H9 (cell line): ENCODE data around the gene ALKBH4. TPM values are rescaled to one million over a fixed set of nuclear protein-coding genes. Genes with fewer than 3 reads are reported as not detected.
A peak's percentile ranks its signal among the peaks of the same experiment; 100 is the strongest.

ENCODE experiments used
- DNase-seq: peaks from one replicate; pipeline ENCODE4 v3.0.0-alpha.2; 2017
- H2AFZ ChIP-seq: one replicate; pipeline ENCODE4 v1.6.1; 2013; ENCODE audit warnings: mild to moderate bottlenecking, low read length, control low read depth, moderate library complexity
- H2AK5ac ChIP-seq: 2 replicates; pipeline ENCODE4 v1.6.1; 2013; ENCODE audit warnings: low read length, control low read depth, mixed read lengths; ENCODE audit not compliant: insufficient read length
- H2BK120ac ChIP-seq: one replicate; pipeline ENCODE4 v1.6.1; 2013; ENCODE audit warnings: low read depth, mild to moderate bottlenecking, low read length, control low read depth, inconsistent platforms; ENCODE audit not compliant: poor library complexity, severe bottlenecking
- H2BK12ac ChIP-seq: 2 replicates; pipeline ENCODE4 v1.6.1; 2013; ENCODE audit warnings: low read length, control low read depth, mixed read lengths, low read depth; ENCODE audit not compliant: insufficient read length
- H2BK15ac ChIP-seq: 2 replicates; pipeline ENCODE4 v1.6.1; 2013; ENCODE audit warnings: low read depth, low read length, control low read depth
- H2BK20ac ChIP-seq: one replicate; pipeline ENCODE4 v1.6.1; 2013; ENCODE audit warnings: low read depth, mild to moderate bottlenecking, low read length, control low read depth, inconsistent platforms; ENCODE audit not compliant: poor library complexity, severe bottlenecking
- H2BK5ac ChIP-seq: 2 replicates; pipeline ENCODE4 v1.6.1; 2013; ENCODE audit warnings: low read length, control low read depth, mixed read lengths; ENCODE audit not compliant: insufficient read length
- H3K14ac ChIP-seq: 2 replicates; pipeline ENCODE4 v1.6.1; 2013; ENCODE audit warnings: low read length, control low read depth; ENCODE audit not compliant: insufficient read depth
- H3K18ac ChIP-seq: 2 replicates; pipeline ENCODE4 v1.6.1; 2013; ENCODE audit warnings: low read depth, mild to moderate bottlenecking, mixed read lengths, low read length, control low read depth; ENCODE audit not compliant: insufficient read length
- H3K23ac ChIP-seq: 2 replicates; pipeline ENCODE4 v1.6.1; 2013; ENCODE audit warnings: low read length, control low read depth, mixed read lengths, low read depth; ENCODE audit not compliant: insufficient read length
- H3K23me2 ChIP-seq: 2 replicates; pipeline ENCODE4 v1.6.1; 2013; ENCODE audit warnings: low read depth, mild to moderate bottlenecking, mixed read lengths, low read length, control low read depth; ENCODE audit not compliant: insufficient read length, poor library complexity, severe bottlenecking
- H3K27ac ChIP-seq: 2 replicates; pipeline ENCODE4 v1.5.1; 2013; ENCODE audit warnings: low read length, control low read depth, mixed read lengths, low read depth; ENCODE audit not compliant: insufficient read length
- H3K27me3 ChIP-seq: 2 replicates; pipeline ENCODE4 v1.6.1; 2013; ENCODE audit warnings: low read length, control low read depth, inconsistent platforms; ENCODE audit not compliant: insufficient read depth
- H3K4ac ChIP-seq: 2 replicates; pipeline ENCODE4 v1.6.1; 2013; ENCODE audit warnings: low read depth, mild to moderate bottlenecking, control low read depth, inconsistent platforms, low read length, moderate library complexity
- H3K4me1 ChIP-seq: 2 replicates; pipeline ENCODE4 v1.6.1; 2013; ENCODE audit warnings: low read length, control low read depth, inconsistent platforms; ENCODE audit not compliant: insufficient read depth
- H3K4me2 ChIP-seq: 2 replicates; pipeline ENCODE4 v1.6.1; 2013; ENCODE audit warnings: low read length, control low read depth, mixed read lengths; ENCODE audit not compliant: insufficient read length, insufficient read depth
- H3K56ac ChIP-seq: 2 replicates; pipeline ENCODE4 v1.6.1; 2013; ENCODE audit warnings: low read depth, mild to moderate bottlenecking, mixed read lengths, low read length, control low read depth; ENCODE audit not compliant: insufficient read length
- H3K79me1 ChIP-seq: 2 replicates; pipeline ENCODE4 v1.6.1; 2013; ENCODE audit warnings: low read depth, mild to moderate bottlenecking, moderate library complexity, low read length, control low read depth, inconsistent platforms; ENCODE audit not compliant: insufficient read depth, poor library complexity, severe bottlenecking
- H3K79me2 ChIP-seq: 2 replicates; pipeline ENCODE4 v1.6.1; 2013; ENCODE audit warnings: low read length, control low read depth, inconsistent platforms; ENCODE audit not compliant: insufficient read depth
- H3K9ac ChIP-seq: 2 replicates; pipeline ENCODE4 v1.6.1; 2013; ENCODE audit warnings: low read length, control low read depth, mixed read lengths; ENCODE audit not compliant: insufficient read length; ENCODE audit errors: extremely low read depth
- H3K9me3 ChIP-seq: one replicate; pipeline ENCODE4 v1.6.1; 2013; ENCODE audit warnings: low read depth, low read length, inconsistent platforms; ENCODE audit not compliant: control insufficient read depth
- H3T11ph ChIP-seq: one replicate; pipeline ENCODE4 v1.6.1; 2013; ENCODE audit warnings: mild to moderate bottlenecking, low read length, control low read depth, inconsistent platforms
- H4K20me1 ChIP-seq: one replicate; pipeline ENCODE4 v1.6.1; 2013; ENCODE audit not compliant: control insufficient read depth, insufficient read length, insufficient read depth
- H4K5ac ChIP-seq: 2 replicates; pipeline ENCODE4 v1.6.1; 2013; ENCODE audit warnings: low read depth, mild to moderate bottlenecking, mixed read lengths, low read length, control low read depth; ENCODE audit not compliant: insufficient read length
- H4K8ac ChIP-seq: replicated peaks from 2 replicates; pipeline ENCODE4 v1.6.1; 2013; ENCODE audit warnings: low read length, control low read depth, mixed read lengths, low read depth; ENCODE audit not compliant: insufficient read length
- H4K91ac ChIP-seq: 2 replicates; pipeline ENCODE4 v1.6.1; 2013; ENCODE audit warnings: low read depth, mild to moderate bottlenecking, moderate library complexity, mixed read lengths, low read length, control low read depth; ENCODE audit not compliant: insufficient read length
- H3K27ac Mint-ChIP-seq, 3 experiments: 2 replicates in 2 of 3; 3 replicates in 1 of 3; pipeline ENCODE4 v1.8.0; 2020 to 2021; ENCODE audit warnings: mixed read lengths in 3 of 3, mild to moderate bottlenecking in 1 of 3, moderate library complexity in 1 of 3
- H3K27me3 Mint-ChIP-seq: 2 replicates; pipeline ENCODE4 v1.8.0; 2021; ENCODE audit warnings: low read depth, mild to moderate bottlenecking, moderate library complexity, mixed read lengths
- H3K36me3 Mint-ChIP-seq, 3 experiments: 2 replicates in 2 of 3; 3 replicates in 1 of 3; pipeline ENCODE4 v1.8.0; 2020 to 2021; ENCODE audit warnings: low read depth in 3 of 3, mixed read lengths in 3 of 3; ENCODE audit not compliant: insufficient read depth in 1 of 3
- H3K4me1 Mint-ChIP-seq, 2 experiments: 2 replicates each; pipeline ENCODE4 v1.8.0; 2020; ENCODE audit warnings: mixed read lengths in 2 of 2
- H3K4me3 Mint-ChIP-seq, 2 experiments: 2 replicates in 1 of 2; 3 replicates in 1 of 2; pipeline ENCODE4 v1.8.0; 2020 to 2021; ENCODE audit warnings: mild to moderate bottlenecking in 2 of 2, mixed read lengths in 2 of 2, moderate library complexity in 1 of 2
- H3K9me3 Mint-ChIP-seq, 2 experiments: 2 replicates in 1 of 2; 3 replicates in 1 of 2; pipeline ENCODE4 v1.8.0; 2020; ENCODE audit warnings: mild to moderate bottlenecking in 2 of 2, mixed read lengths in 2 of 2, moderate library complexity in 1 of 2
- WGBS: extraction: QIAGEN DNeasy Blood & Tissue Kit; methylation state at CpG from one replicate; pipeline ENCODE4 v1.1.7; 2013; ENCODE audit warnings: missing lambda C conversion rate, low lambda C conversion rate, mixed read lengths; ENCODE audit not compliant: insufficient read length; ENCODE audit errors: extremely low coverage; 5-methylcytosine and 5-hydroxymethylcytosine counted together
- total RNA-seq: library from RNA; stranded (reverse); gene quantifications from 2 replicates; pipeline ENCODE4 v1.2.1, GENCODE V29; 2021
- TF ChIP-seq, protein P1 (sequence below): fragments of 200-600 bp; sonication (generic); conservative IDR thresholded peaks from 3 replicates; pipeline ENCODE4 v1.8.0; 2021; ENCODE audit warnings: antibody characterized with exemption, mild to moderate bottlenecking

ALKBH4 gene
- total RNA-seq, 1 experiment from 2014 or later = 23.9 TPM

DNA sequence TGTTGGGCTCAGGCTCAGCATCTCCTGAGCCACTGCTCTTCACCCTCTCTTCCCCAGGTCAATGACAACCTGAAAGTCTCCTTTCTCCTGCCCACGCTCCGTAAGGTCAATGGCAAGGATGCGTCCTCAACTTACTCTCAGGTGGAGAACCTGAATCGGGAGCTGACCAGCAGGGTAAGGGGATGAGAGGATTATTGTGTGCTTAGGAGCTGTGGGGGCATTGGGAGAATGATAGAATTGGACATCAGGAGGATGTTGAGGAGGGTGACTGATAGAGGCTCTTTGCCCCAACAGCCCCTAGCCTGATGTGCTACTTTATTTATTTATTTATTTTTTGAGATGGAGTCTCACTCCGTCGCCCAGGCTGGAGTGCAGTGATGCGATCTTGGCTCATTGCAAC, 1.4 kb upstream of the ALKBH4 start:
- H2BK20ac ChIP-seq = no peak overlapping the region
- no CpG with 5 or more reads among the region's 7 CpGs for WGBS
- no peak overlapping the region for H3K23ac ChIP-seq
- H3K9ac ChIP-seq = no peak overlapping the region
- no peak overlapping the region for H4K8ac ChIP-seq
- no peak overlapping the region for H2AFZ ChIP-seq
- Mint-ChIP-seq H3K4me3 (peak overlapping the region; percentile 96 to 98), H3K9me3 (no peaks in the 10 kb centered on the region), H3K27me3 (peaks cover 2% of the 10 kb centered on the region; the same call in 1 of the 2 replicates), H3K4me1 (peaks cover 11 to 13% of the 10 kb centered on the region in 2 experiments; a peak in 3 of 4 replicates), H3K36me3 (peaks cover 12 to 28% (median 23%) of the 10 kb centered on the region in 3 experiments; a peak in 6 of 7 replicates), H3K27ac (no peak overlapping the region)
- H3K27ac ChIP-seq = no peak overlapping the region
- H3K27me3 ChIP-seq = no peaks in the 10 kb centered on the region
- peaks cover 6% of the 10 kb centered on the region for H3K23me2 ChIP-seq
- H3K9me3 ChIP-seq = no peaks in the 10 kb centered on the region
- no peak overlapping the region for H3K4me2 ChIP-seq
- no peak overlapping the region for H4K91ac ChIP-seq
- peaks cover 2% of the 10 kb centered on the region for H3K79me1 ChIP-seq
- no peak overlapping the region for H3K14ac ChIP-seq
- no peak overlapping the region for H4K5ac ChIP-seq
- H3T11ph ChIP-seq = no peak overlapping the region
- H2BK120ac ChIP-seq = no peak overlapping the region
- no peak overlapping the region for H2BK5ac ChIP-seq
- no peak overlapping the region for H3K56ac ChIP-seq
- no peak for DNase-seq
- no peak overlapping the region for H2AK5ac ChIP-seq
- H4K20me1 ChIP-seq = no peaks in the 10 kb centered on the region
- no peak overlapping the region for H3K18ac ChIP-seq
- H3K4me1 ChIP-seq = no peaks in the 10 kb centered on the region
- H2BK15ac ChIP-seq = no peak overlapping the region
- H2BK12ac ChIP-seq = no peak overlapping the region
- TF ChIP-seq, protein P1, sequence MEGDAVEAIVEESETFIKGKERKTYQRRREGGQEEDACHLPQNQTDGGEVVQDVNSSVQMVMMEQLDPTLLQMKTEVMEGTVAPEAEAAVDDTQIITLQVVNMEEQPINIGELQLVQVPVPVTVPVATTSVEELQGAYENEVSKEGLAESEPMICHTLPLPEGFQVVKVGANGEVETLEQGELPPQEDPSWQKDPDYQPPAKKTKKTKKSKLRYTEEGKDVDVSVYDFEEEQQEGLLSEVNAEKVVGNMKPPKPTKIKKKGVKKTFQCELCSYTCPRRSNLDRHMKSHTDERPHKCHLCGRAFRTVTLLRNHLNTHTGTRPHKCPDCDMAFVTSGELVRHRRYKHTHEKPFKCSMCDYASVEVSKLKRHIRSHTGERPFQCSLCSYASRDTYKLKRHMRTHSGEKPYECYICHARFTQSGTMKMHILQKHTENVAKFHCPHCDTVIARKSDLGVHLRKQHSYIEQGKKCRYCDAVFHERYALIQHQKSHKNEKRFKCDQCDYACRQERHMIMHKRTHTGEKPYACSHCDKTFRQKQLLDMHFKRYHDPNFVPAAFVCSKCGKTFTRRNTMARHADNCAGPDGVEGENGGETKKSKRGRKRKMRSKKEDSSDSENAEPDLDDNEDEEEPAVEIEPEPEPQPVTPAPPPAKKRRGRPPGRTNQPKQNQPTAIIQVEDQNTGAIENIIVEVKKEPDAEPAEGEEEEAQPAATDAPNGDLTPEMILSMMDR = no peak
- no peaks in the 10 kb centered on the region for H3K79me2 ChIP-seq
- no peak overlapping the region for H3K4ac ChIP-seq
